GM19043 (cell line): ENCODE data around the gene TRAK2.
"Not testable (repeated sequence)": the region's sequence is repeated elsewhere in the genome, so short reads cannot be mapped to it uniquely, and the experiment has no call there.

Source experiments
- ATAC-seq: cut with Tn5 transposase; IDR thresholded peaks from one replicate; pipeline ENCODE4 v1.9.1; 2021; ENCODE audit warnings: low read depth; ENCODE audit not compliant: unreplicated experiment

Gene TRAK2

DNA sequence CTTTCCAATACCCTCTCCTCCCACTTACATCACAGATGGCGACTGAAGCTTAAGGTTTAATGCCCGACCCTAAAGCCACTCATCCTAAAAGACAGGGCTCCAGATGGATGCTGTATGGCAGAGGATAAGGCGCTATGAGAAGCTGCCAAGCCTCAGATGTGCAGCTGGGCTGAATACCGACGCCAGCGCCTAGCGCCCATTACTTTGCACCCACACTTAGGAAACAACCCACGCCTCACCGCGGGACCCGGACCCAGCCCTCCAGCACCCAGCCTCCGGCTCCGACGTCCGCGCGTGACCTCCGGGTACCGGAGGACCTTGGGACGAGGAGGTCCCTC lies 335 bp downstream of the TRAK2 start:
- peak; percentile 13 for ATAC-seq

- ATAC-seq: no peak
These were observed 2.6 kb downstream of the TRAK2 start for GRCh38 chr2:201448701-201449100.

GRCh38 chr2:201448061-201448460 lies 3.2 kb downstream of the TRAK2 start:
- ATAC-seq: no peak

DNA sequence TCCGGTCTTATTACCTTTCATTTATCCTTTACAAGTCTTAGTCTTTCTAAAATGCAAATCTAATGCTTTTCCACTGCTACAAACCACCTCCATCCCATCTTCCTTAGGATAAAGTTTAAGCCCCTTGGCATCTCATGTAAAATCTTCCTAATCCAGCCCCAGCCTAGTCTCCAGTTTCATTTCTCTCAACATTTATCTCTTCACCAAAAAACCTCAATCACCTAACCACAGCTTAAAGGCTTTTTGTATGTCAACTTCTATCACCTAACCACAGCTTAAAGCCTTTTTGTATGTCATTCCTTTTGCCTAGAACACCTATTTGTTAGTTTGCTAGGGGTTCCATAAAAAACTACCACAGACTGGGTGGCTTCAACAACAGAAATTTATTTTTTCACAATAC lies 4.2 kb downstream of the TRAK2 start:
- no peak for ATAC-seq

- ATAC-seq: no peak
These were observed 6.4 kb downstream of the TRAK2 start for GRCh38 chr2:201444746-201445465.

GRCh38 chr2:201441409-201441808 lies 9.8 kb downstream of the TRAK2 start:
- no peak for ATAC-seq

DNA sequence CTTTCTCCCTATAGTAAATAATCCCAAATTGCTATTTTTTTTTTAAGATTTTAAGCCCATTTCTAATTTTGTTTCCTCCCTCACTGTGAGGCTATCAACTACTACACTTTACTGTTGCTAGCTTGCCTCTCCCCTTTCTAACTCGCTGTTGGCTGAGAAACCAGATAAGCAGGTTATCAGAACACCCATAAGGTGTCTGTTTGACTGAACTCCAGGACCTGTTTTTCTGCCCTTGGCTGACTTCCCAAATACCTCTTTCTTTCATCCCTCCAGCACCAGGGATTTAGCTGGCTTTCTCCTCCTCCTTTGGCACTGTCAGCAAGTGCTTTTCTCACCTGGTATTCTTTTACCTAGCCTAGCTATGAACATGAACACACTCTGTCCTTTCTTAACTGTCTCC lies 11.1 kb downstream of the TRAK2 start:
- ATAC-seq: no peak

DNA sequence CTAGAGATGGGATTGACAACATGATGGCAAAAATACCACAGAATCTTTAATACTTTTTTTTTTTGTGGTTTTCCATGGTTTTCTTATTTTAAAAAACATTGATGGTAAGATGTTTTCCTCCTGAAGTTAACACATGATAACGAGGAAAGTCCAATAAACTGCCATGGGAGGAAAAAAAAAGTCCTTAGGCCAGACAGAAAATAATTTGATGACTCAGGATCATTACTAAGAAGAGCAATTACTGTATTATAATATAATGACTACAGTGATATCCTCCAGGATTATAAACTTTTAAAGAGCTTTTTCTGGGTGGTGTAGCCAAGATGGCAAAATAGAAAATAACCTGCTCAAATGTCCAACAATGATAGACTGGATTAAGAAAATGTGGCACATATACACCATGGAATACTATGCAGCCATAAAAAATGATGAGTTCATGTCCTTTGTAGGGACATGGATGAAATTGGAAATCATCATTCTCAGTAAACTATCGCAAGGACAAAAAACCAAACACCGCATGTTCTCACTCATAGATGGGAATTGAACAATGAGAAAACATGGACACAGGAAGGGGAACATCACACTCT lies 11.8 kb downstream of the TRAK2 start:
- not testable (repeated sequence) for ATAC-seq

GRCh38 chr2:201436141-201436540 lies 15.1 kb downstream of the TRAK2 start:
- no peak for ATAC-seq

DNA sequence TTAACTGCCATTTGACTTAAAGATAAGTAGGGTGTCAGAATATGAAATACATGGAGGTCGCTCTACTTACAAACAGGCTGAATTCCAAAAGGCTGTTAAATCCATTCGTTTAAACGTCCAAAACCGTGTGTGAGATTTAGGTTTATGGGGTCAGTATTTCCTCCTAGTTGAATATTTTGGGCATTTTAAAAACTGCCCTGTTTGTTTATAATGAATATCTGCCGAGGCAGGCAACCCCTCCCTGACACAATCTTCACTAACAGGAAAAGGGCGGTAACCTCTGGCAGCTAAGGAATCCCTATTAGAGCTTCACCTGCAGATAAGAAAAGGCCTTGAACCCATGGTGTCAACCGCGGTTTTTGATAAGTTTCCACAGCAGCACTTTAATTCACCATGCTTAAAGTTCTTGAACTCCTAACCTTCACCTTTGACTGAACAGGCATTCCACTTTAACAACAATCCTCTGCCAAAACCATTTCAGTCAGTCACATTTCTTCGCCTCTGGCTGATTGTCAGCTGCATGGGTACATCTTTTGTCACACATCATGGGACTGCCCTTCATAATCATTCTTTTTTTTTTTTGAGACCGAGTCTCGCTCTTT lies 17.8 kb downstream of the TRAK2 start:
- no peak for ATAC-seq

DNA sequence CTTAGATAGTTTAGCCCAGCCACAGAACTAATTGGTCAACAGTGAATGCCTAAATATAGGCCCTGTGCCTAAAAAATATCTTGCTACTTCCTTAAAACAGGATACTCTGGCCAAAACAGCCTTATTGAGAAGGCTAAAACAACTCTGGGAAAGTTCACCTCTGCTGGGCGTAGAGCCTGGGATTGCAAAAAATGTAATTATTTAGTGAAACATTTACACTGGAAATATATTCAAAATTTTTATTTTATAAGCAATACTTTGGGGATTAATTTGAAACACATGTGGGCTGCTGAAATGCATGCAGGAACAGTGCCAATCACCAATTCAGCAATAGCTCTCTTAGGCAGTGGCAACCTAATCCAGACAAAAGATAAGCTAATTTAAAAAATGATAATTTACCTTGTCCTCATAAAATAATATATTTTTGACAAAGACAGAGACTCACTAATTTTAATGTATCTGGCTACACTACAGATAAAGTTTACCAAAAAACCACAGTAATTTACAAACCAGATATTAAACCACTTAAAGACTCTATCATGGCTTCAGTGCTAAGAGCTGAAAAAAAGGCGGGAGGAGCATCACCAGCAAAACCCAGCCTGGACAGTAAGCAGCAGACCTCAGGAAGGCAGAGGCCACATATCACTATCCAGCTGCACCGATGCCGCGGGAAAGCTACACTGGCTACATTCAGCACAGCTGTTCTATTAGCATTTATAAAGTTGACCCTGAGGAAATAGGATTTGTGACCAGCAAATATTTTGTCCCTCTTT lies 18.5 kb downstream of the TRAK2 start:
- no peak for ATAC-seq

DNA sequence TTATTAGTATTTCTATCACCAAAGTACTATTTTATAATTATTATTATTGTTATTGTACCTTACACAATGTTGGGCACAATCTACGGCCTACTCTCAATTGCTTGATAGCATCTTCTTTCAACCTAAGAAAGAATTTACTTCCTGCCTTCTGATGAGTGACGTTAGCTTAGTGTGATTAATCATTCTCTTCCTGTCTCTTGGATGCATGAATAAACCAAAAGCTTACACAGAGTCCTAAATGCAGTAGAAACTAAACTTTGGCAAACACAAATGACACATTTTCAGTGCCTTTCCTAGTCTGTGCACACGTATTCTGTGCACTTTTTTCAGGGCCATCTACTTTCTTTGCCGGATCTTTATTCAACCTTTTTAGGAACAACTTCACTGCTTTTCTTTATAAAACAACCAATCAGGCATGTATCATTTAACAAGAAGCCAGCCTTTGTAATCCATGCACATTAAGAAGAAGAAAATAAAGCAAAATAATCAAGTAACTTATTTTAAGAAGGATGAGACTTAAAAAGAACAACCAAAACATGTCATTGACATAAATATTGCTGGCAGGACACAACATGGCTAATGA lies 19.1 kb downstream of the TRAK2 start:
- ATAC-seq: no peak

DNA sequence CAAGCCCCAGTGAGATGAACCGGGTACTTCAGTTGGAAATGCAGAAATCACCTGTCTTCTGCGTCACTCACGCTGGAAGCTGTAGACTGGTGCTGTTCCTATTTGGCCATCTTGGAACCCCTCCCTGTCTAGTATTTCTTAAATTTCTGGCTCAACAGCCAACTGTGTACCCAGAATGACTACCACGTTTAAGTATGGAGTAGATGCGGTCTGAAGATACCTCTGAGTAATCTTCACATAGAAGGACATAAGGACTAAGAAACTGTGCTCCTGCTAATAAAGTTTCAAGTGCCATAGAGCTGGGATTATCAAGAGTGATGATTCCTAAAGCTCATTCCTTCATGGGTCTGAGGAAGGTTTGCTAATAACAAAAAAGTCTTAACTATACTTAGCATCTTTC lies 20.4 kb downstream of the TRAK2 start:
- no peak for ATAC-seq

- ATAC-seq: not testable (repeated sequence)
These were observed 20.9 kb downstream of the TRAK2 start for GRCh38 chr2:201430322-201430721.

DNA sequence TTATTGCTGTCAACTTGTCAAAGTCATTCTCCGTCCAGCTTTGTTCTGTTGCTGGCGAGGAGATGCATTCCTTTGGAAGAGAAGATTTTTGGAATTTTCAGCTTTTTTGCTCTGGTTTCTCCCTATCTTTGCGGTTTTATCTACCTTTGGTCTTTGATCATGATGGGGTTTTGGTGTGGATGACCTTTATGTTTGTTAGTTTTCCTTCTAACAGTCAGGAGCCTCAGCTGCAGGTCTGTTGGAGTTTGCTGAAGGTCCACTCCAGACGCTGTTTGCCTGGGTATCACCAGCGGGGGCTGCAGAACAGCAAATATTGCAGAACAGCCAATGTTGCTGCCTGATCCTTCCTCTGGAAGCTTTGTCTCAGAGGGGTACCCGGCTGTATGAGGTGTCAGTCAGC lies 21.4 kb downstream of the TRAK2 start:
- not testable (repeated sequence) for ATAC-seq

- not testable (repeated sequence) for ATAC-seq
These were observed 22.9 kb downstream of the TRAK2 start for GRCh38 chr2:201428366-201428765.

DNA sequence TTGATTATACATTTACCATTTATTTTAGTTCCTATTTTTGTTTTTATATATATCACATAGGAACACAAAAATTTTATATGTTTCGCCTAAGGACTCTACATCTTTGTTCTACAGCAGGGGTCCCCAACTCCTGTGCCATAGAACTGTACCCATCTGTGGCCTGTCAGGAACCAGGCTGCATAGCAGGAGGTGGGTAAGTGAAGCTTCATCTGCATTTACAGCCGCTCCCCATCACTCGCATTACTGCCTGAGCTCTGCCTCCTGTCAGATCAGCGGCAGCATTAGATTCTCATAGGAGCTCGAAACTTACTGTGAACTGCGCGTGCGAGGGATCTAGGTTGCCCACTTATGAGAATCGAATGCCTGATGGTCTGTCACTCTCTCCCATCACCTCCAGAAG lies 25.3 kb downstream of the TRAK2 start:
- no peak for ATAC-seq

- no peak for ATAC-seq
These were observed 30.7 kb downstream of the TRAK2 start for GRCh38 chr2:201420442-201421113.

DNA sequence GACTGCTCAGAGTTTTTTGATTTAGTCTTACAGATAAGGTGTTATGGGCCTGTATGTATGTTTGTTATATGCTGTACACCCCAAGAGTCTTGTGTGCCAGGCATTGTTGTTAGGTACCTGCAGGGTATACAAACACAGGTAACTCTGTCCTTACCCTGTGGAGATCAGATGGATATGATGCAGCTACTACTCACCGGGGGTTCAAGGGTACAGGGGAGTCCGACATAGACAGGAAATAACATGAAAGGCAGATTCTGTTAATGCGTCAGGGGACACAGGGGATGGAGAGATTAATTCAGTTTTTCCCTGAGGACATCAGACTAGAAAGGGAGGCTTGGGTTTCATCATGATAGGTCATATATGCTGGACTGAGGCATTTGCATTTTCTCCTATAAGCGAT lies 31.3 kb downstream of the TRAK2 start:
- no peak for ATAC-seq

GRCh38 chr2:201419057-201419635 lies 32.1 kb downstream of the TRAK2 start:
- no peak for ATAC-seq
